ENCODE results near the gene CLEC4M.

DNA sequence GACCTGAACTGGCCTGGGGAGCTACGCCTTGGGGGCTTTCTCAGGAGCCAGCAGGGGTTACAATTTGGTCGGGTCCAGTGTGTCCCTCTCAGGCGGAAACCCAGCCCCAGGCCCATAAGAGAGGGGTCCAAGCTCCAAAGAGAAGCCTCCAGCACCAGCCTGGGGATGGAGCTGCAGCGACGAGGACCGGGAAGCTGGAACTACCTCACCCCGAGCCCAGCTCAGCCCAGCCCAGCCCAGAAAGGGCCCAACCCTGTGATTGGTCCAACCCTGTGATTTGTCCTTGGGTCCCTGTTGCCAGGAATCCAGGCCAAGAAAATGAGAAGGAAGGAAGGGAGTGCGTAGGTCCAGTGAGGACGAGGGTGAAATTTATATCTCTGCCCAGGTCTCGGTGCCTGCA is 24.1 kb downstream of the CLEC4M start:
- TF ChIP-seq POLR2A (IDR thresholded peaks at IDR 0.05) = no peak
- TF ChIP-seq, protein P1, sequence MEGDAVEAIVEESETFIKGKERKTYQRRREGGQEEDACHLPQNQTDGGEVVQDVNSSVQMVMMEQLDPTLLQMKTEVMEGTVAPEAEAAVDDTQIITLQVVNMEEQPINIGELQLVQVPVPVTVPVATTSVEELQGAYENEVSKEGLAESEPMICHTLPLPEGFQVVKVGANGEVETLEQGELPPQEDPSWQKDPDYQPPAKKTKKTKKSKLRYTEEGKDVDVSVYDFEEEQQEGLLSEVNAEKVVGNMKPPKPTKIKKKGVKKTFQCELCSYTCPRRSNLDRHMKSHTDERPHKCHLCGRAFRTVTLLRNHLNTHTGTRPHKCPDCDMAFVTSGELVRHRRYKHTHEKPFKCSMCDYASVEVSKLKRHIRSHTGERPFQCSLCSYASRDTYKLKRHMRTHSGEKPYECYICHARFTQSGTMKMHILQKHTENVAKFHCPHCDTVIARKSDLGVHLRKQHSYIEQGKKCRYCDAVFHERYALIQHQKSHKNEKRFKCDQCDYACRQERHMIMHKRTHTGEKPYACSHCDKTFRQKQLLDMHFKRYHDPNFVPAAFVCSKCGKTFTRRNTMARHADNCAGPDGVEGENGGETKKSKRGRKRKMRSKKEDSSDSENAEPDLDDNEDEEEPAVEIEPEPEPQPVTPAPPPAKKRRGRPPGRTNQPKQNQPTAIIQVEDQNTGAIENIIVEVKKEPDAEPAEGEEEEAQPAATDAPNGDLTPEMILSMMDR (IDR thresholded peaks at IDR 0.05 in 4 of 5, conservative IDR thresholded peaks at IDR 0.05 in 1 of 5) = no peak

Data from gastrocnemius medialis (tissue), 4 donors.